ENCODE data around the gene GRIK2.

GRIK2 gene

GRCh38 chr6:101403216-101403945 is 9.9 kb downstream of the GRIK2 start:
- peak overlapping the region; percentile 45 for H3K4me3 ChIP-seq (ENCODE audit: low read length)
- H3K4me1 ChIP-seq (ENCODE audit: insufficient read depth, low read length) = peaks cover 8% of the 10 kb centered on the region
- peaks cover 3% of the 10 kb centered on the region for H3K9me3 ChIP-seq (ENCODE audit: low read length)
- H3K27me3 ChIP-seq (ENCODE audit: insufficient read depth, low read length) = no peaks in the 10 kb centered on the region
- no peak overlapping the region for H2AFZ ChIP-seq (ENCODE audit: low read depth, low read length)
- no peaks in the 10 kb centered on the region for H3K36me3 ChIP-seq (ENCODE audit: insufficient read depth, low read length)

DNA sequence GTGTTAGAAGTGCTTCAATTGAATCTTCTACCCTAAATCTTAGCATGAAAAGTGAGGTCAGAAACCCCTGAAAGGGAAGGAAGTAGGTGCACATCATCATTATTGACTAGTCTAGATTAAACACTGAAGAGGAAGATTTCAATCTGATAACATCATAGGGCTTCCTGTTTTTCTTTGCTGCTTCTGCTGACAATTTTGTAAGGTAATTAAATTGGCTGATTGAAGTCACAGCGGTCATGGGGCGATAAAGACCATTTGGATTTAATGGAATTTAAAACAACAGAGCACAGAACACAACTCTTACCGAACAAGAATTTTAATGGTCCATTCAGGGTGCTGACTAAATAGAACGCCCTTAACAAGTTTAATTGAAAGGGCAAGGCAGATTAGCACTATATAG is 11.3 kb downstream of the GRIK2 start:
- Histone ChIP-seq H3K9me3 (ENCODE audit: low read length) (no peaks in the 10 kb centered on the region), H3K4me3 (ENCODE audit: low read length) (no peak overlapping the region), H3K36me3 (ENCODE audit: insufficient read depth, low read length) (no peaks in the 10 kb centered on the region), H3K27me3 (ENCODE audit: insufficient read depth, low read length) (no peaks in the 10 kb centered on the region), H2AFZ (ENCODE audit: low read depth, low read length) (no peak overlapping the region), H3K4me1 (ENCODE audit: insufficient read depth, low read length) (peaks cover 11% of the 10 kb centered on the region)

- Histone ChIP-seq H3K27me3 (ENCODE audit: insufficient read depth, low read length) (no peaks in the 10 kb centered on the region), H3K9me3 (ENCODE audit: low read length) (no peaks in the 10 kb centered on the region), H3K4me3 (ENCODE audit: low read length) (no peak overlapping the region), H2AFZ (ENCODE audit: low read depth, low read length) (no peak overlapping the region), H3K36me3 (ENCODE audit: insufficient read depth, low read length) (no peaks in the 10 kb centered on the region), H3K4me1 (ENCODE audit: insufficient read depth, low read length) (no peaks in the 10 kb centered on the region)
Observed at GRCh38 chr6:101413773-101414172, 20.3 kb downstream of the GRIK2 start.

DNA sequence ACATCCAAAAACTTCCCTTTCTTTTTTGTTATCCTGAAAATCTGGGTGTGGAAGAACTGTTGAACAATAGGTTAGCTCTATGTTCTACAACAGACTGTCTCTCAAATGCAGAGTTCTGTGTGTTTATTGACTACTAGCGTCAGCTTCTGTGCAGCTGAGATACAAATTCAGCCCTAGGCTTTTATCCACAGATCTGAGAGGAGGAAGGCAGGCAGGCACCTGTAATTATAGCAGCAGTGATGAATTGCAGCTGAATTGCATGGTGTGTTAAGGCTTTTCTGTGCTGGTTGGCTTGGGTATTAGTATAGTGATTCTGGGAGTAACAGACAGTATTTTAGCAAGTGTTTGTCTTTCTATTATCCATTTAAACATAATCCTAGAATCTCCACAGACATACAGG is 24.4 kb downstream of the GRIK2 start:
- H3K4me1 ChIP-seq (ENCODE audit: insufficient read depth, low read length) = peaks cover 4% of the 10 kb centered on the region
- H3K9me3 ChIP-seq (ENCODE audit: low read length) = no peaks in the 10 kb centered on the region
- no peak overlapping the region for H2AFZ ChIP-seq (ENCODE audit: low read depth, low read length)
- H3K4me3 ChIP-seq (ENCODE audit: low read length) = no peak overlapping the region
- no peaks in the 10 kb centered on the region for H3K27me3 ChIP-seq (ENCODE audit: insufficient read depth, low read length)
- H3K36me3 ChIP-seq (ENCODE audit: insufficient read depth, low read length) = no peaks in the 10 kb centered on the region

DNA sequence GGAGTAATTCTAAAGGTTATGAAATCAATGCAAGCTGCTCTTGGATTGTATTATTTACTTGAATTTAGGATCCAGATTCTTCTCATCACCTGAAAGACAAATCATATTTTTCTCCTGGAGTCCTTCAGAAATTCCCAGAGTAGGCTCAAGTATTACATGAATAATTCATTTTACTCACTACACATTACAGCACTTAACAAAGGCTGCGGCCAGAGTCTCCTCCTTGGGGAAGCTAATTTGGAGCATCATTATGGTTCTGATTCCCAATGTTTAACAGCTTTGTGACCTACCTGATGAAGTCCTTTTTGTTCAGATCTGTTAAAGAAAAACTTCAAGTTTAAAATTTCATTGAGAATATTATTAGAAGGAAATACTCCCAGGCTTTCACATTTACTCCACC is 28.7 kb downstream of the GRIK2 start:
- Histone ChIP-seq H2AFZ (ENCODE audit: low read depth, low read length) (no peak overlapping the region), H3K4me1 (ENCODE audit: insufficient read depth, low read length) (peaks cover 4% of the 10 kb centered on the region), H3K4me3 (ENCODE audit: low read length) (no peak overlapping the region), H3K36me3 (ENCODE audit: insufficient read depth, low read length) (no peaks in the 10 kb centered on the region), H3K27me3 (ENCODE audit: insufficient read depth, low read length) (no peaks in the 10 kb centered on the region), H3K9me3 (ENCODE audit: low read length) (no peaks in the 10 kb centered on the region)

GRCh38 chr6:101422811-101423210 is 29.3 kb downstream of the GRIK2 start:
- Histone ChIP-seq H3K4me1 (ENCODE audit: insufficient read depth, low read length) (peaks cover 4% of the 10 kb centered on the region), H3K4me3 (ENCODE audit: low read length) (no peak overlapping the region), H3K27me3 (ENCODE audit: insufficient read depth, low read length) (no peaks in the 10 kb centered on the region), H3K9me3 (ENCODE audit: low read length) (no peaks in the 10 kb centered on the region), H3K36me3 (ENCODE audit: insufficient read depth, low read length) (no peaks in the 10 kb centered on the region), H2AFZ (ENCODE audit: low read depth, low read length) (peak overlapping the region; percentile 10)

DNA sequence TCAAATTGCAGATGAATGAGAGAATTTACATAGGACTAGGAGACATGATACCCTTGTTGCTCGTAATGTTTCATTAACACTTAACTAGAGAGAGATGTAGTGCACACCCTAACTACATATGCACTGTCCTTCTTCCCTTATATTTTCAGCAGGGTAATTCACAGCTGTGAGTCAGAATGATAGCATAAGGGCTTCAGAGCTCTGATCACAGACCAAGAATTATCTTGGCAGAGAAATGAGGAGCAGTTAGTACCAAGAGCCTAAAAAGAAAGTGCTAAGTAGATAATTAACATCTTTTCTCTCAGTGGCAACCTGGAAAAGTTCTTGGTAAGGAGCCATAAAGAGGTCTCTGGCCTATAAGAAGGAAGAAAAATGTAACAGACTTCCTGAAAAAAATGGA is 35.8 kb downstream of the GRIK2 start:
- Histone ChIP-seq H2AFZ (ENCODE audit: low read depth, low read length) (no peak overlapping the region), H3K4me1 (ENCODE audit: insufficient read depth, low read length) (no peaks in the 10 kb centered on the region), H3K27me3 (ENCODE audit: insufficient read depth, low read length) (no peaks in the 10 kb centered on the region), H3K4me3 (ENCODE audit: low read length) (no peak overlapping the region), H3K36me3 (ENCODE audit: insufficient read depth, low read length) (no peaks in the 10 kb centered on the region), H3K9me3 (ENCODE audit: low read length) (peaks cover 2% of the 10 kb centered on the region)

GRCh38 chr6:101429845-101430244 is 36.3 kb downstream of the GRIK2 start:
- Histone ChIP-seq H3K9me3 (ENCODE audit: low read length) (peaks cover 2% of the 10 kb centered on the region), H3K27me3 (ENCODE audit: insufficient read depth, low read length) (no peaks in the 10 kb centered on the region), H2AFZ (ENCODE audit: low read depth, low read length) (no peak overlapping the region), H3K4me3 (ENCODE audit: low read length) (no peak overlapping the region), H3K4me1 (ENCODE audit: insufficient read depth, low read length) (peaks cover 3% of the 10 kb centered on the region), H3K36me3 (ENCODE audit: insufficient read depth, low read length) (no peaks in the 10 kb centered on the region)

DNA sequence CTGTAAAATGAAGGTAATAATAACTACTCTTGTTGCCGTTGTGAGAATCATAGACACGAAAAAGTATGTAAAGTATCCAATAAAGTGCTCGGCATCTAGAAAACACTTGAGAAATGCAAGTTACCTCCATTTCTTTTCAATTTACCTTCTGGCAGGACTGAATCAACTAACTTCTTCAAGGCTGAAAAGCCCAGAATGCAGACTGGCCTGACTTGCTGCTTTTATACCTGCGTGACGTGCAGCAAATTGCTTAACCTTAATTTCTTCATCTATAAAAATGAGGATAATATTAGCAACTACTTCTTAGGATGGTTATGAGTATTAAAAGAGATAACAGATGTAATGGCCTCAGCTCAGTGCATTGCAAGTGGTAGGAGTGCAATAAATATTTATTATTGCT is 39.6 kb downstream of the GRIK2 start:
- H3K36me3 ChIP-seq (ENCODE audit: insufficient read depth, low read length) = no peaks in the 10 kb centered on the region

GRCh38 chr6:101434601-101435000 is 41.1 kb downstream of the GRIK2 start:
- Histone ChIP-seq H3K4me3 (ENCODE audit: low read length) (no peak overlapping the region), H3K4me1 (ENCODE audit: insufficient read depth, low read length) (peaks cover 3% of the 10 kb centered on the region), H3K9me3 (ENCODE audit: low read length) (peaks cover 2% of the 10 kb centered on the region), H3K27me3 (ENCODE audit: insufficient read depth, low read length) (no peaks in the 10 kb centered on the region), H3K36me3 (ENCODE audit: insufficient read depth, low read length) (no peaks in the 10 kb centered on the region), H2AFZ (ENCODE audit: low read depth, low read length) (no peak overlapping the region)

More for the DNA sequence above, 39.6 kb downstream of the GRIK2 start:
- H3K9me3 ChIP-seq (ENCODE audit: low read length) = peaks cover 2% of the 10 kb centered on the region
- H3K27me3 ChIP-seq (ENCODE audit: insufficient read depth, low read length) = no peaks in the 10 kb centered on the region
- H3K4me3 ChIP-seq (ENCODE audit: low read length) = no peak overlapping the region
- H2AFZ ChIP-seq (ENCODE audit: low read depth, low read length) = no peak overlapping the region
- peaks cover 3% of the 10 kb centered on the region for H3K4me1 ChIP-seq (ENCODE audit: insufficient read depth, low read length)

- Histone ChIP-seq H3K9me3 (ENCODE audit: low read length) (peaks cover 2% of the 10 kb centered on the region), H2AFZ (ENCODE audit: low read depth, low read length) (no peak overlapping the region), H3K4me3 (ENCODE audit: low read length) (no peak overlapping the region), H3K4me1 (ENCODE audit: insufficient read depth, low read length) (peaks cover 3% of the 10 kb centered on the region), H3K27me3 (ENCODE audit: insufficient read depth, low read length) (no peaks in the 10 kb centered on the region), H3K36me3 (ENCODE audit: insufficient read depth, low read length) (no peaks in the 10 kb centered on the region)
Observed at GRCh38 chr6:101435038-101435437, 41.5 kb downstream of the GRIK2 start.

DNA sequence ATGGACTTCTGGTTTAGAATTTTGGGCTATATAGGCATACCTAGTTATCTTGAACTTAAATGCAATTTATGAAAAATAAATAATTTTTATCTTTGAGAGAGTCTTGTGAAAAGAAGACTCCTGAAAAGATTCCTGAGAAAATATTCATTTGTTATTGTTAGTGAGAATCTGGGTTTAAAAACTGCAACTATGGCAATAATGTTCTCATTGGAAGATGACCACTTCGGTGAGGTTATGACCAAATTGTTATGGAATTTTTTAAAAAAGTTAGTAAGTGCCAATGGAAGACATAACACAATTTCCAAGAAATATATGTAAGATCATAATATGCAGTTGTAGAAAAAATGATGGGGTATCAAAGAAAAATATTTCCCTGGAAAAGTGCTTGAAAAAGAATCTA is 46.3 kb downstream of the GRIK2 start:
- Histone ChIP-seq H3K36me3 (ENCODE audit: insufficient read depth, low read length) (no peaks in the 10 kb centered on the region), H2AFZ (ENCODE audit: low read depth, low read length) (no peak overlapping the region), H3K9me3 (ENCODE audit: low read length) (no peaks in the 10 kb centered on the region), H3K27me3 (ENCODE audit: insufficient read depth, low read length) (no peaks in the 10 kb centered on the region), H3K4me1 (ENCODE audit: insufficient read depth, low read length) (peaks cover under 1% of the 10 kb centered on the region), H3K4me3 (ENCODE audit: low read length) (no peak overlapping the region)

DNA sequence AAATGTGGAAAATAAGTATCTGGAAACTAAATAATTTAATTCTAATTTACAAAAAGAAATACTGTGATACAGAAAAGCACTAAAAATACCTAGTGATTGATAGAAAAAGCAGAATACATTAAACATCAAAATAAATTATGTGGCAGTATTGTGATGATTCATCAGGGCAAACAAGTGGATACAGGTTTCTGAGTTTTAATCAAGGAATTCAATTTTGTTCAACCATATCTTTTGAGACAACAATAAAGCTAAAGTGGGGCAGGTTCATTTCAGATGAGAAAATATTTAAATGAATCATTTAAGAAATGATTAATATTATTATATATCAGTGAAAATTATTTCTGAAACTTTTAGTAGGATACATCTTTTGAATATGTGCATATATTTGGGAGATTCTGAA is 49.8 kb downstream of the GRIK2 start:
- Histone ChIP-seq H3K27me3 (ENCODE audit: insufficient read depth, low read length) (no peaks in the 10 kb centered on the region), H3K9me3 (ENCODE audit: low read length) (no peaks in the 10 kb centered on the region), H3K4me3 (ENCODE audit: low read length) (no peak overlapping the region), H3K36me3 (ENCODE audit: insufficient read depth, low read length) (no peaks in the 10 kb centered on the region), H2AFZ (ENCODE audit: low read depth, low read length) (no peak overlapping the region), H3K4me1 (ENCODE audit: insufficient read depth, low read length) (no peaks in the 10 kb centered on the region)

GRCh38 chr6:101444717-101445116 is 51.2 kb downstream of the GRIK2 start:
- no peak overlapping the region for H2AFZ ChIP-seq (ENCODE audit: low read depth, low read length)
- H3K27me3 ChIP-seq (ENCODE audit: insufficient read depth, low read length) = no peaks in the 10 kb centered on the region
- no peaks in the 10 kb centered on the region for H3K4me1 ChIP-seq (ENCODE audit: insufficient read depth, low read length)
- H3K4me3 ChIP-seq (ENCODE audit: low read length) = no peak overlapping the region
- no peaks in the 10 kb centered on the region for H3K36me3 ChIP-seq (ENCODE audit: insufficient read depth, low read length)
- no peaks in the 10 kb centered on the region for H3K9me3 ChIP-seq (ENCODE audit: low read length)
